Left cardiac atrium (tissue), 4 donors: Measurements from ENCODE around the gene TMEM270. TPM values are rescaled to one million over a fixed set of nuclear protein-coding genes. Genes with fewer than 3 reads are reported as not detected.

Experiments used
- ATAC-seq, 2 donors: fragments of 200-7000 bp; cut with Tn5 transposase; one replicate each; pipeline ENCODE4 v1.9.1; 2020; ENCODE audit warnings: mild to moderate bottlenecking in 2 of 2, moderate library complexity in 2 of 2
- DNase-seq: peaks from one replicate; pipeline ENCODE4 v3.0.0-alpha.2; 2020
- intact Hi-C, 2 donors: fragments of 100-400 bp; cut with DNase I; formaldehyde crosslinking; loops; one replicate each; pipeline versions ENCODE4 v1.14.1 to v1.15.1; 2022 to 2023
- total RNA-seq, 2 donors: library from RNA; stranded (reverse); fragmentation: NEBNext Ultra II Directional; extraction: Animal tissue kit (Norgen Biotek cat#: 25700); gene quantifications; one replicate each; pipeline ENCODE4 v1.2.1, GENCODE V29; 2021
- donor health status: DM: no; HTN: yes; CAD: no.
- donor health status: DM: no; HTN: yes; CAD: no; lungs with severe emphysema.
- donor health status: DM: yes; HTN: yes; CAD: no.
- donor health status: Dilated cardiomyopathy.

Gene TMEM270
- total RNA-seq, 2 donors from 2014 or later, result not detected

DNA sequence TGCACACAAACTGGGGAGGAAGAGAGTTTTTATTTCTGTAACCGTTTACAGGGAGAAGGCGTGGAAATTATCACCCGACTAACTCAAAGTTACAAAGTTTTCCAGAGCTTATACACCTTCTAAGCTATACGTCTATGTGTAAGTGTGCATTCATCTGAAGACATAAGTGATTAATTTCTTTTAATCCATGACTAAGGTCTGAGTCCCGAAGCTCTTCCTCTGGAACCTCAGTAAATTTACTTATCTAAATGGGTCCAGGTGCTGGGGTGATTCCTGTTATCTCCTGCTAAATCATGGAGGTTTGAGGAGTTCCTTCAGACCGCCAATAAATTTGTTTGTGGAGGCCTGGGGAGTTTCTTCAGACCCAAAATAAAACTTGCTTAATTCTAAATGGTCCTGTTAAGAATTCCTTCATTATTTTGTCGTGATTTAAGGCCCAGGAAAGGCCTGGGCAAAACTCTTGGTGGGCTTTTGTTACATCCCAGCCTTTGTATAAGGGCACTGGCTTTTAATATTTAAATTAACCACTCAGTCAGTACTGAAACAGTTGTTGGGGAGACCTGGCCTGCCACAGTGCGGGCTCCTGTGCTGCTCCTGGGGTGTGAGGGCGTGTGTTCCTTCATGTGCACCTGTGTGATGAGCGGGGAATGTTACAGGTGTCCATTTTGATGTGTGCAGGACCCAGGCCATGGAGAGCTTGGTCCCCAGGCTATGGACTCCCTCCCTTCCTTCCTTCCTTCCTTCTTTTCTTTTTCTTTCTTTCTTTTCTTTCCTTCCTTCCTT lies 12.8 kb upstream of the TMEM270 start:
- intact Hi-C loops, result no loop called here
- no peak for ATAC-seq
- no peak for DNase-seq

DNA sequence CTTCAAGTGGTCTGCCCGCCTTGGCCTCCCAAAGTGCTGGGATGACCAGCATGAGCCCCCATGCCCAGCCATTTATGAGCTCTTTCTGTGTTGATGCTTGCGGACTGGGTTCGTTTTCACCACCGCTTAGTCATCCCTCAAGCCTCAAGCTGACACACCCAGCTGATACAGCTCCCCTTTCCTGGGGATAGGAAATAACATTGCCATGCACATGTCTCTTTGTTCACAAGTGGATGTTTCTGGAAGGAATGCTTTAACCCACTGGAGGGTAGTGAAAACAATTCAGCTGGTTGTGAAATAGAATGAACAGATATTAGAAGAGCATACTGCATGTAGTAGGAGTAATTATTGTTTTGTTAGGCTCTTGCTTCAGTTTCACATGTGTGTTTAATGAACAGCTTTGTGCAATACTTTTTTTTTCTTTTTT lies 10.2 kb upstream of the TMEM270 start:
- DNase-seq (peak; percentile 45), ATAC-seq (peak in 1 of 2 donors; percentile 87)
- intact Hi-C loops, result loop anchor here in 1 of 2 donors (10.0 kb wide), 1 partner anchor 236 kb away; no protein-coding TSS in a partner anchor

- intact Hi-C loops, result loop anchor here in 1 of 2 donors (10.0 kb wide), 1 partner anchor 237 kb away; no protein-coding TSS in a partner anchor
- ATAC-seq, result peak; percentile 50 to 93
- DNase-seq, result no peak
Measured at GRCh38 chr7:73851410-73852338, 9.3 kb upstream of the TMEM270 start.

DNA sequence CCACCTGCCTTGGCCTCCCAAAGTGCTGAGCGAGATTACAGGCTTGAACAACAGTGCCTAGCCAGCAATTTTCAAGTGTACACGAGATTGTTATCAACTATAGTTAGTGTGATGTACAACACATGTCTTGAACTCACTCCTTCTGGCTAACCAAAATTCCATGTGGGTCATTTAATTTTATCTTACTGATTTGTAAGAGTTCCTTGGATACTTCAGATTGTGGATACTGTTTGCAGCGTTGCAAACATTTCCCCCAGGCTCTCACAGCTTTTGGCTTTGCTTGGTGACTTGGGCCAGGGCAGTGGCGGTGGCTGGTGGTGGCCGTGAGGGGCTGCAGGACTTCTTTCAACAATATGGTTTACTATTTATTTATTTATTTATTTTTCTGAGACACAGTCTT lies 8.5 kb upstream of the TMEM270 start:
- intact Hi-C loops, result loop anchor here in 1 of 2 donors (10.0 kb wide), 1 partner anchor 238 kb away; no protein-coding TSS in a partner anchor
- no peak for ATAC-seq
- peak; percentile 4 for DNase-seq

GRCh38 chr7:73856941-73857340 lies 4.0 kb upstream of the TMEM270 start:
- intact Hi-C loops, result loop anchor here (5.0 to 10.0 kb wide), 3 partner anchors 45 to 250 kb away; no protein-coding TSS in a partner anchor
- DNase-seq (peak; percentile 11), ATAC-seq (no peak)

- ATAC-seq, result no peak
- intact Hi-C loops, result loop anchor here (5.0 to 10.0 kb wide), 3 partner anchors 47 to 252 kb away; no protein-coding TSS in a partner anchor
- peak; percentile 4 for DNase-seq
Measured at GRCh38 chr7:73858807-73859206, 2.2 kb upstream of the TMEM270 start.

- DNase-seq (peak; percentile 10), ATAC-seq (no peak)
- intact Hi-C loops, result loop anchor here in 1 of 2 donors (10.0 kb wide), 1 partner anchor 533 kb away; no protein-coding TSS in a partner anchor
Measured at GRCh38 chr7:73861305-73861704, 346 bp downstream of the TMEM270 start.

- no peak for ATAC-seq
- intact Hi-C loops, result loop anchor here (5.0 to 10.0 kb wide), 3 partner anchors 162 to 530 kb away; partner anchors contain the start of gene ELN (in 2 of the 2)
Measured at GRCh38 chr7:73864981-73865711, 4.2 kb downstream of the TMEM270 start.

GRCh38 chr7:73865738-73866445 lies 4.9 kb downstream of the TMEM270 start:
- peak; percentile 67 for DNase-seq
- peak; percentile 64 to 71 for ATAC-seq
- intact Hi-C loops, result loop anchor here (5.0 to 10.0 kb wide), 3 partner anchors 161 to 529 kb away; partner anchors contain the start of gene ELN (in 2 of the 2)

More at GRCh38 chr7:73864981-73865711, 4.2 kb downstream of the TMEM270 start:
- peak; percentile 10 for DNase-seq

DNA sequence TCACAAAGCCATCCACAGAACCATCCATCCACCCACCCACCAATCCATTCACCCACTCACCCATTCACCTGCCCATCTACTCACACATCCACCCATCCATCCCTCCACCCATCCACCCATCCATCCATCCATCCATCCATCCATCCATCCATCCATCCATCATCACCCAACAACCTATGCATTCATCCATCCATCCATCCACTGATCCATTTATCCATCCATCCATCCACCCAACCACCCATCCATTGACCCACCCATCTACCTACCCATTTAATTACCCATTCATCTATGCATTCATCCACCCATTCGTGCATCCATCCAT lies 5.4 kb downstream of the TMEM270 start:
- DNase-seq (no peak), ATAC-seq (no peak)
- intact Hi-C loops, result loop anchor here (5.0 to 10.0 kb wide), 3 partner anchors 161 to 528 kb away; partner anchors contain the start of gene ELN (in 2 of the 2)

DNA sequence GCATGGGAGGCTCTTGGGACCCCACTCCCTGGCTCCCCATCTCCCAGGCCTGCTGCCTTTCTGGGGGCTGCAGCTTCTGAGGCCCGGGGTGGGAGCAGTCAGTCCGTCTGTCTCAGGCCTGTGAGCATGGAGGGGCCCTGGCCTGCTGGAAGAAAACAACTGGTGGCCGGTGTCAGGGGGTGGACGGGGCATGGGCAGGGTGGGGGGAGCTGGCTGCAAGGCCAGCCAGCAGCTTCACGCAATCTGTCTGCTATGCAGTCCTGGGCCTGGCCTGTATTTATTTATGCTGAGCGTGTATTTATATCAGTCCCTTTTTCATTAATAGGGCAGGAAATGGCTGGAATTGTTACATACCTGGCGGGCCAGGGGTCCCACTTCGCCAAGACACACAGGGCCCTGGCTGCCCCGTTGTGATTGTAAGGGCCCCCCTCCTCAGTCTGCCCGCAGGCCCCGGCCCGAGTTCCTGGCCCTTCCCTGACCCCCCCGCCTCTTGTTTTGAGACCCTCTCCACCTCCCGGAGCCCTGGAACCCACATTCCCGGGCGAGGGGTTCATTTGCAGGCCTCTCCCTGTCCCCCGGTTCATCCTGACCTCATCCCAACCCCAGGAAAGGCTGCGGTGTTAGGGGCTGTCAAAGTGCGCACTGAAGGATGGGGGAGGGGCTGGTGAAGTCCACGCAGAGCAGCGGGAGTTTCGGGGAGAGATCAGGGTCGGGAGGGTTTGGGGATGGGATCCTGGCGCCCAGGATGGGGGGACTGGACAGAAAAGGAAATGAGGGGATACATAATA lies 8.2 kb downstream of the TMEM270 start:
- intact Hi-C loops, result loop anchor here (5.0 to 10.0 kb wide), 3 partner anchors 158 to 526 kb away; partner anchors contain the start of gene ELN (in 2 of the 2)
- ATAC-seq (peak; percentile 20 to 54), DNase-seq (peak; percentile 23)

- ATAC-seq (peak in 1 of 2 donors; percentile 7), DNase-seq (peak; percentile 31)
- intact Hi-C loops, result no loop called here
Measured at GRCh38 chr7:73870041-73870492, 9.1 kb downstream of the TMEM270 start.

DNA sequence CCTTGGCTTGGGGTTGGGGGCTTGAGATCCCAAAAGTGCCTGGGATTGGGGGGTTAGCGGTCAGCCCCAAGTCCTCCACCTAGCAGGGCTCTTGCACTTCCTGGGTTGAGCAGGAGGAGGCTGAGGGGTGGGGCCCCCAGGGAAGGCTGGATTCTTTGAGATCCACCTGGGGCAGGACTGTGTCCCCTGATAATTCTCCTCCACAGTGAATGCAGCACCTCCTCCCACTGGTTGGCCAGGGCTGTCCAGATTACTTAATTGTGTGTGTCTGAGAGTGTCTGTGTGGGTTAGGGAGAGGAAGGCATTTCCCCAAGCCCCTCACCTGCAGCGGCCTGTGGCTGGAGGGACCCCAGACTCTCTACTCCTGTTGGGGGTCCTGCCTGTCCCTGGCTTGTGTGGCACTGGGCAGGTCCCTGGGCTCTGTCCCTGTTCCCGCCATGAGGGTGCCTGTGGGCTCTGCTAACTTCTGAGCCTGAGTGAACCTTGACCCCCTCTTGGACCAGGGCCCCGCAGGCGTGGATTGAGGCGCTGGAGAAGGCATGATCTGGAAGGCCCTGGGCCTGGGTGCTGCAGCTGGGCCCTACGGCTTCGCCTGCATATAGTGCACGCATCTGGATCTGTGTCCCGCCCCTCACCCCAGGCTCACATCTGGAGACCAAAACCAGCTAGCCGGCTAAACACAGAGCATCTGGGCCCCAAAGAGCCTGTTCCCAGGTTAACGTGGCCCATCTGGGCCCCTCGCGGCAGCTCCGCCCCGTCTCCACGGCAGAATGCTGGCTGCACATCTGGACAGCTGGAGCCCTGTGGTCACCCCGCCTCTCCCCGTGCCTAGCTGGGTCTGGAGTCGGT lies 10.4 kb downstream of the TMEM270 start:
- intact Hi-C loops, result no loop called here
- DNase-seq, result peak; percentile 23
- peak; percentile 21 to 59 for ATAC-seq

- DNase-seq, result peak; percentile 2
Measured at GRCh38 chr7:73872056-73872908, 11.3 kb downstream of the TMEM270 start.

DNA sequence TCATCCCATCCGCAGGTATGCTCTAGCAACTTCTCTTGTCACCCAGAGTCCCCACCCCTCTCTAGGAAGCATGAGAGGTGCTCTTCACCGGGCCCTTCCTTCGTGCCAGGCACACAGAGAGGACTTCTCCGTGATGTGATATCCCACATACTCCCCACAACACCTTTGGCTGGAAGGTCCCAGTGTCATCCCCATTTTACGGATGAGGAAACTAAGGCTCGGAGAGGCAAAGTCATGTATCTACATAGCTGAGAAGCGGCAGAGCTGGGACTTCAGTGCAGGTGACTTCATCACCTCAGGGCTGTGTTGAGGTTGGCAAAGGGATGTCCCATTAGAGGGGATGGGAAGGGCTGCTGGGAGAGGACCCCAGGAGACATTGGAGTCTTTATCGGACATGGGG lies 15.4 kb downstream of the TMEM270 start:
- ATAC-seq, result no peak
- intact Hi-C loops, result no loop called here
- peak; percentile 5 for DNase-seq

More at GRCh38 chr7:73872056-73872908, 11.3 kb downstream of the TMEM270 start:
- no peak for ATAC-seq
- intact Hi-C loops, result no loop called here
